HL-60 (cell line): ENCODE data around the gene TOMM40L.

Experiments
- DNase-seq, 2 experiments: peaks; one replicate each; pipeline ENCODE4 v3.0.0-alpha.2; 2010 to 2020; ENCODE audit warnings: low read depth in 1 of 2, low spot score in 1 of 2
- H3K27ac ChIP-seq: fragments of 250-450 bp; sonication (Bioruptor Pico); replicated peaks from 2 replicates; pipeline ENCODE4 v1.5.1; 2020; ENCODE audit warnings: mild to moderate bottlenecking, moderate library complexity
- H3K27me3 ChIP-seq: fragments of 250-450 bp; sonication (Bioruptor Pico); 2 replicates; pipeline ENCODE4 v1.5.1; 2021; ENCODE audit warnings: mild to moderate bottlenecking, moderate library complexity; ENCODE audit not compliant: insufficient read depth, poor library complexity, severe bottlenecking
- H3K4me3 ChIP-seq: replicated peaks from 2 replicates; pipeline ENCODE4 v1.5.1; 2011; ENCODE audit warnings: mild to moderate bottlenecking, control low read depth, low read length; ENCODE audit not compliant: insufficient read depth
- CTCF ChIP-seq: IDR thresholded peaks from one replicate; pipeline ENCODE4 v1.5.1; 2011; ENCODE audit warnings: low read length, control low read depth, inconsistent platforms; ENCODE audit not compliant: insufficient read depth
- GABPA ChIP-seq: IDR thresholded peaks from 2 replicates; pipeline ENCODE4 v1.6.1; 2012; ENCODE audit warnings: low read depth
- POLR2AphosphoS5 ChIP-seq: IDR thresholded peaks from 2 replicates; pipeline ENCODE4 v1.6.1; 2012; ENCODE audit warnings: low read depth
- REST ChIP-seq: IDR thresholded peaks from 2 replicates; pipeline ENCODE4 v1.6.1; 2012; ENCODE audit warnings: low read depth; ENCODE audit not compliant: insufficient replicate concordance
- SPI1 ChIP-seq: IDR thresholded peaks from 2 replicates; pipeline ENCODE4 v1.6.1; 2012; ENCODE audit warnings: low read depth, mild to moderate bottlenecking, borderline replicate concordance

TOMM40L gene

GRCh38 chr1:161209790-161210409 lies 16.0 kb upstream of the TOMM40L start:
- no peak for TF ChIP-seq POLR2AphosphoS5
- TF ChIP-seq CTCF: peak; percentile 96
- TF ChIP-seq REST: no peak
- TF ChIP-seq GABPA: peak; percentile 53
- TF ChIP-seq SPI1: peak; percentile 44; the same call in 1 of the 2 replicates
- Histone ChIP-seq H3K4me3 (no peak overlapping the region), H3K27ac (no peak overlapping the region), H3K27me3 (no peaks in the 10 kb centered on the region)
- peak; percentile 75 to 87 for DNase-seq

DNA sequence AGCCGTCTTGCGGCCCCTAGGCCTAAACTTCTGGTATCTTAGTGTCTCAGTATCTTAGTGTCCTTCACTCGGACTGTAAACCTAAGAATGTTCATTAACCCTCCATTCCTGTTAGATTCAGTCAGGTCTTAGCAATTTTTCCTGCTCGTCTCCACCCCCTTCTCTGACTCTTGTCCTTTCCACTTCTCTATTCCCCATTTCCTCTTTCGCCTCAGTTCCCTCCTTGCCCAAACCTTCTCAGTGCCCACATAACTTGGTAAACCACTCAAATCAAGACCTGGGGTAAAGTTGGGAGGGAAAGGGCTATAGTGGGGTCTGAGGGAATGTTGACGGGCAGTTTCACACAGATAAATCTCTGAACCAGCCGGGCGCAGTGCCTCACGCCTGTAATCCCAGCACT lies 11.5 kb upstream of the TOMM40L start:
- Histone ChIP-seq H3K27me3 (no peaks in the 10 kb centered on the region), H3K27ac (peak overlapping the region; percentile 70), H3K4me3 (no peak overlapping the region)
- peak in 1 of 2 experiments; percentile 68 for DNase-seq
- peak; percentile 100 for TF ChIP-seq SPI1
- TF ChIP-seq CTCF: no peak
- no peak for TF ChIP-seq REST
- TF ChIP-seq GABPA: no peak
- no peak for TF ChIP-seq POLR2AphosphoS5

- Histone ChIP-seq H3K4me3 (peak within 1 kb of the TSS; percentile 62), H3K27me3 (no peaks in the 10 kb centered on the region), H3K27ac (peak within 1 kb of the TSS; percentile 70)
- DNase-seq: peak; percentile 91 to 93
- TF ChIP-seq POLR2AphosphoS5: peak; percentile 86
- no peak for TF ChIP-seq CTCF
- TF ChIP-seq SPI1: peak; percentile 55; the same call in 1 of the 2 replicates
- no peak for TF ChIP-seq REST
- no peak; the same call in 1 of the 2 replicates for TF ChIP-seq GABPA
Observed at GRCh38 chr1:161215076-161215475, 10.8 kb upstream of the TOMM40L start, which contains the start of gene FCER1G. Gene FCER1G (plus strand): TSS chr1:161215295. CDS start chr1:161215322, 27 bp downstream.
